Prostate gland (tissue), 2 donors: Measurements from ENCODE around the gene TMEM165. TPM values are rescaled to one million over a fixed set of nuclear protein-coding genes. Genes with fewer than 3 reads are reported as not detected.

Experiments used
- DNase-seq: peaks from one replicate; pipeline ENCODE4 v3.0.0-alpha.2; 2019; ENCODE audit warnings: low spot score
- H3K27ac ChIP-seq, 2 donors: fragments of 200-600 bp; sonication (generic); 2 replicates each; pipeline ENCODE4 v1.5.1; 2017 to 2019
- H3K27me3 ChIP-seq: fragments of 200-600 bp; sonication (generic); replicated peaks from 2 replicates; pipeline ENCODE4 v1.5.1; 2019; ENCODE audit not compliant: insufficient read depth
- H3K36me3 ChIP-seq, 2 donors: fragments of 200-600 bp; sonication (generic); 1 replicate in 1 of 2; 2 replicates in 1 of 2; pipeline versions ENCODE4 v1.5.1 to v1.8.1; 2017 to 2019
- H3K4me1 ChIP-seq: fragments of 200-600 bp; sonication (generic); replicated peaks from 2 replicates; pipeline ENCODE4 v1.5.1; 2019
- H3K4me3 ChIP-seq, 2 donors: fragments of 200-600 bp; sonication (generic); 2 replicates each; pipeline ENCODE4 v1.5.1; 2017 to 2019
- H3K9me3 ChIP-seq: fragments of 200-600 bp; sonication (generic); 2 replicates; pipeline ENCODE4 v1.5.1; 2017
- CTCF ChIP-seq, 4 experiments: fragments of 200-600 bp in 2 of 4; fragments of 450-650 bp in 2 of 4; sonication (generic) in 2 of 4; IDR thresholded peaks; 1 replicate in 3 of 4; 2 replicates in 1 of 4; pipeline ENCODE4 v1.5.1; 2016 to 2019; ENCODE audit warnings: antibody characterized with exemption in 4 of 4, mild to moderate bottlenecking in 2 of 4, moderate library complexity in 2 of 4
- POLR2A ChIP-seq: fragments of 450-650 bp; IDR thresholded peaks from one replicate; pipeline ENCODE4 v1.6.1; 2016; ENCODE audit warnings: antibody characterized with exemption, mild to moderate bottlenecking
- POLR2AphosphoS5 ChIP-seq: sonication (generic); formaldehyde crosslinking; IDR thresholded peaks from one replicate; pipeline ENCODE4 v1.6.1; 2017; ENCODE audit warnings: antibody characterized with exemption
- WGBS: methylation state at CpG from one replicate; pipeline ENCODE4 v1.1.5; 2018; 5-methylcytosine and 5-hydroxymethylcytosine counted together
- intact Hi-C: fragments of 100-400 bp; cut with DNase I; formaldehyde crosslinking; loops from one replicate; pipeline ENCODE4 v1.14.2; 2022
- total RNA-seq, 2 donors: library from RNA; depleted of rRNA; stranded (reverse); fragments of >200 nt; gene quantifications; one replicate each; pipeline ENCODE4 v1.1.0, GENCODE V29; 2016

Gene TMEM165
- total RNA-seq, 2 donors from 2014 or later = 117 to 183 TPM

GRCh38 chr4:55447108-55447708, 51.5 kb downstream of the TMEM165 start:
- Histone ChIP-seq H3K27ac (no peak overlapping the region), H3K4me1 (no peaks in the 10 kb centered on the region), H3K36me3 (no peaks in the 10 kb centered on the region), H3K9me3 (no peaks in the 10 kb centered on the region), H3K4me3 (no peak overlapping the region), H3K27me3 (no peaks in the 10 kb centered on the region)
- intact Hi-C loops = loop anchor here (10.0 kb wide), 1 partner anchor 102 kb away; the partner anchor contains the start of gene SRD5A3
- no peak for TF ChIP-seq POLR2A
- TF ChIP-seq CTCF (IDR thresholded peaks at IDR 0.05) = no peak
- no peak for TF ChIP-seq POLR2AphosphoS5
- 90% methylated on average over 9 of the region's 9 CpGs for WGBS
- DNase-seq = no peak

- 51% methylated on average over 1 of the region's 1 CpG for WGBS
- H3K9me3 ChIP-seq = no peaks in the 10 kb centered on the region
- H3K36me3 ChIP-seq = no peaks in the 10 kb centered on the region
- H3K27me3 ChIP-seq = no peaks in the 10 kb centered on the region
- H3K4me3 ChIP-seq = no peak overlapping the region
- intact Hi-C loops = loop anchor here (10.0 kb wide), 1 partner anchor 103 kb away; the partner anchor contains the start of gene SRD5A3
- DNase-seq = no peak
- H3K27ac ChIP-seq = no peak overlapping the region
- no peaks in the 10 kb centered on the region for H3K4me1 ChIP-seq
- TF ChIP-seq POLR2AphosphoS5 = no peak
- no peak for TF ChIP-seq CTCF (IDR thresholded peaks at IDR 0.05)
- no peak for TF ChIP-seq POLR2A
Measured at GRCh38 chr4:55447831-55448230, 52.1 kb downstream of the TMEM165 start.

- DNase-seq = no peak
- no peaks in the 10 kb centered on the region for H3K4me1 ChIP-seq
- WGBS = 83% methylated on average over 8 of the region's 8 CpGs
- H3K4me3 ChIP-seq = no peak overlapping the region
- H3K9me3 ChIP-seq = no peaks in the 10 kb centered on the region
- intact Hi-C loops = no loop called here
- no peaks in the 10 kb centered on the region for H3K27me3 ChIP-seq
- H3K36me3 ChIP-seq = no peaks in the 10 kb centered on the region
- TF ChIP-seq POLR2A (no peak), POLR2AphosphoS5 (no peak), CTCF (IDR thresholded peaks at IDR 0.05) (no peak)
- no peak overlapping the region for H3K27ac ChIP-seq
Measured at GRCh38 chr4:55450566-55450965, 54.8 kb downstream of the TMEM165 start.

- H3K27me3 ChIP-seq = no peaks in the 10 kb centered on the region
Measured at GRCh38 chr4:55458164-55458563, 62.4 kb downstream of the TMEM165 start.

More at GRCh38 chr4:55458164-55458563, 62.4 kb downstream of the TMEM165 start:
- DNase-seq = no peak
- no peak overlapping the region for H3K4me3 ChIP-seq
- H3K4me1 ChIP-seq = no peaks in the 10 kb centered on the region
- 82% methylated on average over 5 of the region's 5 CpGs for WGBS
- no peak overlapping the region for H3K27ac ChIP-seq
- TF ChIP-seq POLR2A (no peak), CTCF (IDR thresholded peaks at IDR 0.05) (no peak), POLR2AphosphoS5 (no peak)
- no peaks in the 10 kb centered on the region for H3K9me3 ChIP-seq
- no peaks in the 10 kb centered on the region for H3K36me3 ChIP-seq
- intact Hi-C loops = no loop called here
